HG02623 (cell line): ENCODE measurements around the gene VPS18.

Experiments
- ATAC-seq: cut with Tn5 transposase; IDR thresholded peaks from one replicate; pipeline ENCODE4 v1.9.1; 2021; ENCODE audit warnings: moderate library complexity; ENCODE audit not compliant: unreplicated experiment

Gene VPS18

DNA sequence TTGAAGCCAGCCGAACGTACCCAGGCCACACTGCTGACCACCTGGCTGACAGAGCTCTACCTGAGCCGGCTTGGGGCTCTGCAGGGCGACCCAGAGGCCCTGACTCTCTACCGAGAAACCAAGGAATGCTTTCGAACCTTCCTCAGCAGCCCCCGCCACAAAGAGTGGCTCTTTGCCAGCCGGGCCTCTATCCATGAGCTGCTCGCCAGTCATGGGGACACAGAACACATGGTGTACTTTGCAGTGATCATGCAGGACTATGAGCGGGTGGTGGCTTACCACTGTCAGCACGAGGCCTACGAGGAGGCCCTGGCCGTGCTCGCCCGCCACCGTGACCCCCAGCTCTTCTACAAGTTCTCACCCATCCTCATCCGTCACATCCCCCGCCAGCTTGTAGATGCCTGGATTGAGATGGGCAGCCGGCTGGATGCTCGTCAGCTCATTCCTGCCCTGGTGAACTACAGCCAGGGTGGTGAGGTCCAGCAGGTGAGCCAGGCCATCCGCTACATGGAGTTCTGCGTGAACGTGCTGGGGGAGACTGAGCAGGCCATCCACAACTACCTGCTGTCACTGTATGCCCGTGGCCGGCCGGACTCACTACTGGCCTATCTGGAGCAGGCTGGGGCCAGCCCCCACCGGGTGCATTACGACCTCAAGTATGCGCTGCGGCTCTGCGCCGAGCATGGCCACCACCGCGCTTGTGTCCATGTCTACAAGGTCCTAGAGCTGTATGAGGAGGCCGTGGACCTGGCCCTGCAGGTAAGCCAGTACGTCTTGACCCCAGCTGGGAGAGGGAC, 6.2 kb downstream of the VPS18 start:
- no peak for ATAC-seq

DNA sequence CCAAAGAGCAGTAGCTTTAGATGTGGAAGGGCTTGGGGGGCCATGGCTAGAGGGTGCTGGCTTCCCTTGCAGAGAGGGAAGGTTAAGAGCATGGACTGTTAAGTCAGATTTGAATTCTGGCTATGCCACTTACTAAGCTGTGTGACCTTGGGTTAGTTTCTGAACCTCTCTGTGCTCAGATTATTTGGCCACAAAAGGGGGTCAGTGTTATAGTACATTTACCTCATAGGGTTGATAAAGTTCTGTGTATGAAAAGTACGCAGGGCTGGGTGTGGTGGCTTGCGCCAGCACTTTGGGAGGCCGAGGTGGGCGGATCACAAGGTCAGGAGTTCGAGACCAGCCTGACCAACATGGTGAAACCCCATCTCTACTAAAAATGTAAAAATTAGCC, 6.8 kb downstream of the VPS18 start:
- no peak for ATAC-seq

DNA sequence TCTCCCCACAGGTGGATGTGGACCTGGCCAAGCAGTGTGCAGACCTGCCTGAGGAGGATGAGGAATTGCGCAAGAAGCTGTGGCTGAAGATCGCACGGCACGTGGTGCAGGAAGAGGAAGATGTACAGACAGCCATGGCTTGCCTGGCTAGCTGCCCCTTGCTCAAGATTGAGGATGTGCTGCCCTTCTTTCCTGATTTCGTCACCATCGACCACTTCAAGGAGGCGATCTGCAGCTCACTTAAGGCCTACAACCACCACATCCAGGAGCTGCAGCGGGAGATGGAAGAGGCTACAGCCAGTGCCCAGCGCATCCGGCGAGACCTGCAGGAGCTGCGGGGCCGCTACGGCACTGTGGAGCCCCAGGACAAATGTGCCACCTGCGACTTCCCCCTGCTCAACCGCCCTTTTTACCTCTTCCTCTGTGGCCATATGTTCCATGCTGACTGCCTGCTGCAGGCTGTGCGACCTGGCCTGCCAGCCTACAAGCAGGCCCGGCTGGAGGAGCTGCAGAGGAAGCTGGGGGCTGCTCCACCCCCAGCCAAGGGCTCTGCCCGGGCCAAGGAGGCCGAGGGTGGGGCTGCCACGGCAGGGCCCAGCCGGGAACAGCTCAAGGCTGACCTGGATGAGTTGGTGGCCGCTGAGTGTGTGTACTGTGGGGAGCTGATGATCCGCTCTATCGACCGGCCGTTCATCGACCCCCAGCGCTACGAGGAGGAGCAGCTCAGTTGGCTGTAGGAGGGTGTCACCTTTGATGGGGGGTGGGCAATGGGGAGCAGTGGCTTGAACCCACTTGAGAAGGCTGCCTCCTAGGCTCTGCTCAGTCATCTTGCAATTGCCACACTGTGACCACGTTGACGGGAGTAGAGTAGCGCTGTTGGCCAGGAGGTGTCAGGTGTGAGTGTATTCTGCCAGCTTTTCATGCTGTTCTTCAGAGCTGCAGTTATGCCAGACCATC, 8.6 kb downstream of the VPS18 start:
- ATAC-seq, result no peak

DNA sequence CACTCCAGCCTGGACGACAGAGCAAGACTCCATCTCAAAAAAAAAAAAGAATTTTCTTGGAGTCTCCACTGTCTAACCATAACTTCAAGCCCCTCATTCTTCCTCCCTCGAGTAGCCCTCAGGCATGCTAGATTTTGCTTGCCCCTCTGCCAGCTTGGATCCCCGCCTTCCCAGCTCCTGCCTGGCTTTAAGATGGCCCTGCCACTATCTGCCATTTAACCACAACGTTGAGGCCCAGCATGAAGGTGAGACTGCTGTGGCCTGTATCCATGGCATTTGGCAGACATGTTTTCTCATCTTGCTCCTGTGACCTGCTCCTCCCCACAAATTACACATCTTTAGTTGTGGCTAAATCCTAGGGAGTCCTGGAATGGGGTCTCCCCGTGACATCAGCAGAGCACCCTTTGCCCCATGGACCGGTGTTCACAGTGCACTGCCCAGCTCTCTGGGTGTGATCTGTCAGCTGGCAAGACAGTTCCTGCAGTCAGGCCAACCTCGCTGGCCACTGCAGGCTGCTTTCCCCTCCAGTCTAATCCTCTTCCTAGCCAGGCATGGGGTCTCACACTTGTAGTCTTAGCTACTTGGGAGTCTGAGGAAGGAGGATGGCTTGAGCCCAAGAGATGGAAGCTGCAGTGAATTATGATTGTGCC, 10.4 kb downstream of the VPS18 start:
- no peak for ATAC-seq

DNA sequence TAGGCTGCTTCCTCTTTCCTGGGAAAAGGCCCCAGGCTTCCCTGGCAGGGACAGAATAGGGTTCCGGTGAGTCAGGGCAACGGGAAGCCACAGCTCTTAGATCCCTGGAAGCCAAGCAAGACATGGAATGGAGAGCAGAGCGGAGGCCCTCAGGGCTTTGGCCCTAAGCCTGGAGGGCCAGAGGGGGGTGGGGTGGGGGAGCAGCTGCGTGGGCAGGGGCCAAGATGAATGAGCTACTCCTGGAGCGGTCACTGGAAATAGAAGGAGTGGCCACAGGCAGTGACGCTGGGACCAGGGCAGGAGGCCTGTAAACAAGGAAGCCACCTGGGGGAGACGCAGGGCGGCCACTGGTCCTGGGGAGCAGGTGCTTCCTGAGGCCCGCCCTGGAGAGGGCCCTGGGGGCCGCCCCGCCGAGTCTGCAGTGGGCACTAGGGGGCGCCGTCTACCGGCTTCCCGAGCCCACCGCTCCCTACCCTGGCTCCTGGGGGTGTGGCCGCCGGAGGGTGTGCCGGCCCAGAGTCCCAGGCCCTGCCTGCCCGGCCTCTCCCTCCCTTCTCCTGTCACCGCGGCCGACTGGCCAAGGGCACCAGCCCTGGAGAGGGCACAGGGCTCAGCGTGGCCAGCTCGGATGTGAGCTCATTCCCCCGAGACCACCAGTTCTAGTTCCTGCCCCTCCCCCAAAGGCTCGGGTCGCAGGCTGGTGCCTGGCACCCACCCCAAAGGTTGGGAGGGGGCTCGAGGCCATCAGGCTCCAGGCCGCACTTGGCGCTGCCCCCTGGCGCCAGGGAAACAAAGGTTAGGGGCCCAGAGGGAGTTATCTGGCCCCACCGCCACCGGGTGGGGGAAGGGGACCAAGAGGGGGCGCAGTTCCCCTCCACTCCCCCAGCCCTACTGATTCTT, 12.1 kb downstream of the VPS18 start:
- ATAC-seq, result peak; percentile 78

DNA sequence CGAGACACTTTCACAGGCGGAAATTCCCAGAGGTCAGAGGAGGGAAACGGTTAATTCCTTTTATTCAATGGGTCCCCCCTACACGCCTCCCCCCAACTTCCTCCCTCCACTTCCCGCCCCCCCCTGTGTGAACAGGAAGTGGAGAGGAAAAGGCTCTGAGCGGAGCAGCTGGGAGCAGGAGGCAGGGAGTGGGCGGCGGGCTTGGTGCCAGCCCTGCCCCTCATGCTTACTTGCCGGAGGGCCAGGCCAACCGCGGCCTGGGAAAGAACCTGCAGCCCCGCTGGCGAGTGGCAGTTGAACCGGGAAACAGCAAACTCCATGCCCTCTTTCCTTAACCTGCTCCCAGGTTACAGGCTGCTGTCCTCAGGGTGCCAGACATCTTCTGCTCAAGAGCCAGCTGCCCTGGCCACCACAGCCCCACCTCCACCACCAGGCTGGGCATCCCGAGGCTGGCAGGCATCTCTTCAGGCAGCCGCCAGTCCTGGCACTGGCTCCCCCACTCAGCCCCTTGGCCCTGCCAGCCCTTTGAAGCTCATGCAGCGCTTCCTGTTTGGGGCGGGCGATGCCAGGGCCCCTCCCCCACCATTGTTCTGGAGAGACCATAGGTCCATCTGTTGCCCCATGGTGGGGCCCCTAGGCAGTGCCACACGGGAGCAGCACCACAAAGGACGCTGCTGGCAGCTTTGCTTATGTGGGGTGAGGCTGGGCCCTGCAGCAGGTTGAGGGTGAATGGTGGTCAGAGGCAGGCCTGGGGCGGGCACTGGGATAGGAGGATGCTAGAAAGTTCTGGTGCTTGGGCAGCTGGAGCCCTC, 12.9 kb downstream of the VPS18 start:
- no peak for ATAC-seq

DNA sequence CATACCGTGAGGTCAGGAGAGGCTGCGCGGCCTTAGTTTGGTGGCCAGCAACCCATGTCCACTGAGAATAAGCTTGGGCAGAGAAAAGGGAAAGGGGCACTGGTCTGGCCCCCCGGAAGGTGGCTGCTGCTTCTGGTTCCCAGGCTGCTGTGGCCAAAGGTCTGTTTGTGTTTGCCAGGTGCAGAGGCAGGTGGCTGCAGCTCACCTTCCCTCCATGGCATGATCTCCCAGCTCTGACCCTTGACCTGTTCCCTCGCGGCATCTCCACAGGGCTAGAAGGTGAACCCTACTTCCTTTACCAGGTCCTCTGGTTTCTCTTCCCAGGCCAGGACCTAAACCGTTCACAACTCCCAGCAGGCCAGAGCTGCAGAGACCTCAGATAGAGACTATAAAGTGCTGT, 13.8 kb downstream of the VPS18 start:
- ATAC-seq, result no peak

DNA sequence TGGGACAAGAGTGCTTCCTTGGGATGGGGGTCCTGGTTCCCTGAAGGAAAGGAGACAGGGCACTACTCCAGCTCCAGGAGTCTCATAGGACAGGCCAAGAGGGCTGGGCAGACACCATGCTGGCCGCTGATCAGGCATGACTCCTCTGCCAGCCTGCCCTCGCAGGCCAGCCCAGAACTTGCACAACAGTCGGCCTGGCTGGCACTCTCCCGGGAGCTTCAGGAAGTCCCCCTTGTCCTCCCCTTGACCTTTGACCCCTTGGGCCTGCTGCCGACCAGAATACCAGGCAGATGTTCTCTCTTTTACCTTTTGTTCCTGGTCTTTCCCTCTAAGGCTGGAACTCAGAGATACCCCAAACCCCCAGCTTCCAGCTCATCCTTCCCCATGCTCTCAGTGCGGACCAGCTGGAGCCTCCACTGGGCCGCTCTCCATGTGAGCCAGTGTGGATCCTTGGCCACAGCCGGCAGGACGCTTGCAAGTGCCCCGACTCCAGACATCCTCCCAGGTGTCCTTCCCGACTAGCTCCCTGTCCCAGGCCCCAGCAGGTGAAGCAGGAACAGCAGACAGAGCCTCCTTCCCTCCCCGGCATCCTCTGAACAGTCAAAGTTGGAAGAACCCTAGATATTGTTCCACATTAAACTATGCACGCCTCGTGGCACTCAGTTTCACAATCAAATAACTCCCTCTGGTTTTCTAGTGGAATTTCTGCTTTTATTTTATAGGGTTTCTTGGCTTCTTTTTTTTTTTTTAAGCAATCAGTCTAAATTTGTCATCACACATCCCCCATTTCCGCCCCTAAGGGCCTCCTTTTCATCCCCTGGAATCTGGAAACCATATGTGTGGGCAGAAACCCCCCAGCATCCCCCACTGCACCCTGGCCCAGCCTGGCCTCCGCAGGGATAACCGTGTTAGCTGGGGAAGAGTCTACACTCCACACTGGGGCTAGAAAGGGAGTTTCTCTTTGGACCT, 15.7 kb downstream of the VPS18 start:
- no peak for ATAC-seq

DNA sequence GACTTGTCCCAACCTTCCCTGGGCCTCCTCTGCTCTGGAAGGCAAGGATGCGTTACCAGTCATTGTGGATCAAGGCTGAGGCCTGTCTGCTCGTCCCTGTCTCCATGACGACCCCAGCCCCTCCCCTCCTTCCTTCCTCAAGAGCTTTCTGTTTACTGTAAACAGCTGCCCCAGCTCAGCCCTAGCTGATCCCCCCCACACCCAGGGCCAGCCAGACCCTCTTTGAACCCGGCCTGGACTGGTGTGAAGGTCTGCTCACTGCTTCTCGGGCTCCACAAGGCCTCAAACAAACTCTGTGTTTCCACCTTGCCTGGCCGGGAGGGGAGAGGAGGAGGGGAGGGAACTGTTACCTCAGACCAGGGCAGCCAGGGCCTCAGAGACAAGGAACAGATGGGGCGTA, 16.9 kb downstream of the VPS18 start:
- no peak for ATAC-seq

DNA sequence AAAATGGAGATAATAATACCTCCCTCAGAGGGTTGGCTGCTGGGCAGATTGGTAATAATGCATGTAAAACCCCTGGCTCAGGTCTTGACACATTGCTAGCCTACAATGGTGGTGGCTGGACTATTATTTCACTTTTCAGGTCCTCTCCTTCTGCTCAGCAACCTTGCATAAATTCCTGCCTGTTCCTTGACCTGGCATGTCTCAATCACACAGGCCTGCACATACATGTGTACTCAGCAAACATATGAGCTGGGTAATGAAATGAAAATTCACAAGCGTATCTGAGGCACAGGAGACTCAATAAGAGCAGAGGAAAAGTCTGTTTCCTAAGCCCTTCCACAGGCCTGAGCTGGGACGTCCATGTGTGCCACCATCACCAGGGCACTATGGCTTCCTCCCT, 17.4 kb downstream of the VPS18 start:
- no peak for ATAC-seq

DNA sequence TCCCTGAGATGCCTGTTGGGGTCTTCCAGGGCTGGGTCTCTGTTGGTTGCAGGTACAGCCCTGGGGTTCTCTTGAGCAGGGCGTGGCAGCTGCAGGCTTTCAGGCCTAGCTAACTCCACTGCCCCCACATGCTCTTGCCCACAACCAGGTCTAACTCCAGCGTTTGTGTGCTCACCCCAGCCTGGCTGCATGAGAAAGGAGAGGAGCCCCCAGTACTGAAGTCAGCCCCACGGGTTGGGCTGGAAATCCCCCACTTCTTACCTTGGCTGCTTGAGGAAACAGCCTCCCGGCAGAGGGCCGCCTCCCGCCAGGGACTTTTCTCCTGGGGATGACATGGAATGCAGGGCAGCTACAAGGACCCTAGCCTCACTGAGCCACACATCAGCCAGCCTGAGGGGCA, 18.2 kb downstream of the VPS18 start:
- no peak for ATAC-seq

DNA sequence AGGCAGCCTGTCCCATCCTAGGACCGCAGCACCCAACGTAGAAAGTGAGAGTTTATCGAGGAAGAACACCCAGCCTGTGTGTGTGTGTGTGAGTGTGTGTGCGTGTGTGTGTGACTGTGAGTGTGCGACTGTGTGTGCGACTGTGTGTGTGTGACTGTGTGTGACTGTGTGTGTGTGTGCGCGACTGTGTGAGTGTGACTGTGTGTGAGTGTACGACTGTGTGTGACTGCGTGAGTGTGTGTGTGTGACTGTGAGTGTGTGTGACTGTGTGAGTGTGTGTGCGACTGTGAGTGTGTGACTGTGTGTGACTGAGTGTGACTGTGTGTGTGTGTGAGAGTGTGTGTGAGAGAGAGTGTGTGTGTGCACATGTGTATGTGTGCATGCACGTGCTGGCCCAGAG, 19.8 kb downstream of the VPS18 start:
- no peak for ATAC-seq

DNA sequence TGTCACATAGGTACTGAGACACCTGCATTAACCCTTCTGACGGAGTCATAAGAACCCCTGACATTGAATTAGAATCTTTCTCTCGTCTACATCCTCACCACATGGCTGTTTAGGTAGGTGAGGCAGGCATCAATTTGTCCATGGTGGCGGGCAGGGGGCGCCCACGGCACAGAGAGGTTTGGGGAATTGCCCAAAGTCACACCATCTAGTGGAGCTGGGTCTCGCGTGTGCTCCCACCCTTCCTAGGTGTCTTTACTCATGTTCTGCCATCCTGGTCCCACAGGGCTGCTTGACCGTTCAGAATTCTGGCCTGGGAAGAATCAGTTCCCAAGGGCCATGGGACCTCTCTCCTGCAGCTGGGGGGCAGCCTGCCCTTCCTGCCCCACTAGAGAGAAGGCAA, 20.2 kb downstream of the VPS18 start:
- no peak for ATAC-seq

DNA sequence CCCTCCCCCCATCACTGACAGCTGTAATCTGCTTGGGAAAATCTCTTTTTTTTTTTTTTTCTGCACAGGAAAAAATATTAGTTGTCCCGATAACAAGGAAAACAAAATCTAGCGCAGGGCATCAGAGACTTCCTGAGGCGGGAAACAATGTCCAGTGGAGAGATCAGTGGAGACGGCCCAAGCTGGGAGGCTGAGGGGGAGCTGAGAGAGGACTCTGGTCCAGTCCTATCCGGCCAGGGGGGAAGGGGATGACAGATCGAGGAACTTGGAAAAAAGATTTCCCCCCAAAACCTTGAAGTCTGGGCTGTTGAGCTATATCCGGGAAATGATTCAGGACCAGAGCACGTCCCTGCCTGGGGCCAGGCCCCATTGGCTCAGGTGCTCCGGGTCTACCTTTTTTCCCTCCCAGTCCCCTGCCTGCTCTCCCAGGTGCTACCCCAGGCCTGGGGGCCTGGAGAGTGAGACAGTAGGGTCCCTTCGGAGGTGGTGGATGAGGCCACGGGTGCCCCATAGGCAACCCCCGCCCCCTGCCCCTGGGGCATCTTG, 20.9 kb downstream of the VPS18 start:
- no peak for ATAC-seq

DNA sequence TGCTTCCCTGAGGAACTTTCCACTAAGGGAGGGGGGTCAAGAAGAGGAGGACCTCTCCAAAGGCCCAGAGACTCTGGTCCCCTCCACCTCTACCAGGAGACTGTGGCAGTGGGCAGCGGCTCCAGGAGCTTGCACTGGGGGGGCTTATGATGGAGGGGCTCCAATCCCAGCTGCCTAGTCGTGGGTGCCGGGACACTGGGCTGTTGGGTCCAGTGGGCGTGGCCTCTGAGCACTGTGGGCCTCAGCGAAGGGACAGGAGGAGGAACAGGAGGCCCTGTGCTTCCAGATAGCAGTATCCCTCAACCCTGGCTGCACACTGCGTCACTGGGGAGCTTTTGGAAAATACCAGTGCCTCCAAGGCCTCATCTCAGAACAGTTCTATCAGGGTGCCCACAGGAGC, 21.4 kb downstream of the VPS18 start:
- no peak for ATAC-seq

DNA sequence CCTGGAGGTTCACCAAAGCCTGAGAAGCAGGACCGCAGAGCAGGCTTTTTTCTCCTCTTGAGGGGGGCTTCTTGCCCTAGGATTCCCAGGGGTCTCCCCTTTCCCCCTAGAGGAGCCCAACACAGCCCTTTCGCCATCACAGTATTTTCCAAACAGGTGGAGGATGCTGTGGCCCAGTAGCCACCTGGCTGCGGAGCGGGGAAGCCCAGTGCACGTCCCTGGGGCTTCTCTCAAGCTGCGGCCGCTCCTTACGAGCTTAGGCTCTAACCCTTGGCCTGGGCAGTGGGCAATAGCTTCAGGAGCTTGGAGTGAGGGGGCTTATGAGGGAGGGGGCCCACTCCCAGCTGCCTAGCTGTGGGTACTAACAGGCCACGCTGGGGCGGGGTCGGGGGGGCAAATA, 23.3 kb downstream of the VPS18 start:
- no peak for ATAC-seq

DNA sequence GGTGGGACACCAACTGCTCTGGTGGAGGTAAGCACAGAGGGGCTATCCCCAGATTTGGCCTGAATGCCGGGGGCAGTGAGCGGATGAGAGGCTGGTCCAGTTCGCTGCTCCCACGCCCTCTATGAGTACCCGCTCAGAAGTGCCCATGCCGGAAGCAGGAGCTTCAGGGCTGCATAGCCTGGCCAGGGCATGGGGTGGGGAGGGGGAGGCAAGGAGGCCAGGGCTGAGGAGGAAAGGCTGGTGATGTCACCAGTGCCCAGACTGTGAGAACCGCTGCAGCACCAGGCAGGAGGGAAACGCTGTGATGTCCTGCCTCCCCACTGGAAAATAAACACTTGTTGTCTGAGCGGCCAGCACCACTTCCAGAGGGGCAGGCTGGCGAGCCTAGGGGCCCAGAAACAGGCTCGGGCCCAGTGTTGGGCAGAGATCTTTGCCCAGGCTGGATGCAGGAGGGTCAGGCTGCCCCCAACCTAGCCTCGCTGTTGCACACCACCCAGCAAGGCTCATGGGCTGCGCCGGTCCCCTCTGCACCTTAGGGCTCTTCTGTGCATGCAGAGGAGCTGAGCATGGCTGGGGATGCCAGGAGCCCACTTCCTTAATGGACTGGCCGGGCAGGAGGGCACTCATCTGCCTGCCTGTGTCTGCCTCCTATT, 24.0 kb downstream of the VPS18 start:
- ATAC-seq, result no peak
